NCI-H187 treated with DMSO at 0.1 percent for 48 hours (cell line): ENCODE results near the gene C5AR1.
"Not testable (repeated sequence)": the region's sequence is repeated elsewhere in the genome, so short reads cannot be mapped to it uniquely, and the experiment has no call there.

Experiments
- DNase-seq: peaks from one replicate; lab custom pipeline; 2025; lab: John Stamatoyannopoulos, UW

Gene C5AR1

GRCh38 chr19:47284324-47284899 lies 25.2 kb upstream of the C5AR1 start:
- peak; percentile 42 for DNase-seq

GRCh38 chr19:47296036-47296435 lies 13.6 kb upstream of the C5AR1 start:
- peak; percentile 48 for DNase-seq

DNA sequence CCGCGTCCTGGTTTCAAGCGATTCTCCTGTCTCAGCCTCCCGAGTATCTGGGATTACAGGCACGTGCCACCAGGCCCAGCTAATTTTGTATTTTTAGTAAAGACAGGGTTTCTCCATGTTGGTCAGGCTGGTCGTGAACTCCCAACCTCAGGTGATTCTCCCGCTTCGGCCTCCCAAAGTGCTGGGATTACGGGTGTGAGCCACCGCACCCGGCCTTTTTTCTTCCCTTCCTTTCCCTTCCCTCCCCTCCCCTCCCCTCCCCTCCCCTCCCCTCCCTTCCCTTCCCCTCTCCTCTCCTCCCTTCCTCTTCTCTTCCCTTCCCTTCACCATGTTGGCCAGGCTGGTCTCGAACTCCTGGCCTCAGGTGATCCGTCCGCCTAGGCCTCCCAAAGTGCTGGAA lies 8.8 kb upstream of the C5AR1 start:
- not testable (repeated sequence) for DNase-seq

GRCh38 chr19:47302249-47302648 lies 7.4 kb upstream of the C5AR1 start:
- no peak for DNase-seq

GRCh38 chr19:47303966-47304365 lies 5.7 kb upstream of the C5AR1 start:
- no peak for DNase-seq

- DNase-seq = no peak
These were observed 4.3 kb upstream of the C5AR1 start for GRCh38 chr19:47305309-47305751.

- DNase-seq = no peak
These were observed 3.4 kb upstream of the C5AR1 start for GRCh38 chr19:47306303-47306702.

DNA sequence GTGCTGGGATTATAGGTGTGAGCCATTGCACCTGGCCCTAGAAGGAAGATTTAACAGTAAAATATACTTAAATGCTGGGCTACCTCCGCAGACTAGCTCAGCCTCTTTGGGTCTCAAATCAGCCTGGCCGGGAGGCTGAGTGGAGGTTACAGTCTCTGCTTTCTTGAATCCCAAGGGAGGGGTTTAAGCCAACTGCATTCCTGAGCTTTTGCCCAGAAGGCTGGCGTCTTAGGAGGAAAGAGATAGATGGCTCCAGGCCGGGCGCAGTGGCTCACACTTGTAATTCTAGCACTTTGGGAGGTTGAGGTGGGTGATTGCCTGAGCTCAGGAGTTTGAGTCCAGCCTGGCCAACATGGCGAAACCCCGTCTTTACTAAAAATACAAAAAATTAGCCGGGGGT lies 623 bp upstream of the C5AR1 start:
- no peak for DNase-seq

DNA sequence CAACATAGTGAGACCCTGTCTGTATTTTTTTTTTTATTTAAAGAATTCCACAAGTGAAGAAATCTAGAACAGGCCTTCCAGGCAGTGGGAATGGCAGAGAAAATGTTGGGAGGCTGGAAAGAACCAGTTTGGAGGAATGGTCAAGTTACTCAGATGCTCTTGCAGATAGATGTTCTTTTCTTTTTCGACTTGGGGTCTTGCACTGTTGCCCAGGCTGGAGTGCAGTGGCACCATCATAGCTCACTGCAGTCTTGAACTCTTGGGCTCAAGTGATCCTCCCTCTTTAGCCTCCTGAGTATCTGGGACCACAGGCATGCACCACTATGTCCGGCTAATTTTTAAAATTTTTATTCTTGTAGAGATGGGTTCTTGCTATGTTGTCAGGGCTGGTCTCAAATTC lies 662 bp downstream of the C5AR1 start:
- DNase-seq = no peak

GRCh38 chr19:47310819-47311218 lies 1.2 kb downstream of the C5AR1 start:
- no peak for DNase-seq

- DNase-seq = no peak
These were observed 2.8 kb downstream of the C5AR1 start for GRCh38 chr19:47312366-47313006.

DNA sequence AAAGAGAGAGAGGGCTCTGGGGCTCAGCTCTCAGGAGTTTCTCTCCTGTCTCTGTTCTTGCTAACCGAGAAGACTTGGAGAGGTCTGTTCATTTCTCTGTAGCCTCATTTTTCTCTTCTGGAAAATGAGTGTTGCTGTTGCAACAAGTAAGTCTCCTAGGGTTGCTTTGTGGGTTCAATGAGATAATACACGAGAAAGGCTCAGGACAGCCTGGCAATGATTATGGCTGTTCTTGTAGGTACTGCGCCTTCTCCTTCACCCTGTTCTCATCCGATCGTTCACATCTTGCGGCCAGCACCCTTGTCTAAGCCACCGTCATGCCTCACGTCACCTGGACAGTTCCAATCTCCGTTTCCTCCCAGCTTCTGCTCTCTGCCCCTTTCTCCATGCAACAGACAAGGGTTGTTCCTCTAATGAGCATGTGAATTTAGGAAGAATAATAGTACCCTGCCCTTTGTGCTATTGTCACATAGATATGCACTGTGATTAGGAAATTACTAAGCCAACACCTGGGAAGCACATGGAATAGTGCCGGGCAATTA lies 4.2 kb downstream of the C5AR1 start:
- no peak for DNase-seq

- DNase-seq = no peak
These were observed 5.6 kb downstream of the C5AR1 start for GRCh38 chr19:47315125-47315821.

GRCh38 chr19:47316513-47316912 lies 6.9 kb downstream of the C5AR1 start:
- no peak for DNase-seq

DNA sequence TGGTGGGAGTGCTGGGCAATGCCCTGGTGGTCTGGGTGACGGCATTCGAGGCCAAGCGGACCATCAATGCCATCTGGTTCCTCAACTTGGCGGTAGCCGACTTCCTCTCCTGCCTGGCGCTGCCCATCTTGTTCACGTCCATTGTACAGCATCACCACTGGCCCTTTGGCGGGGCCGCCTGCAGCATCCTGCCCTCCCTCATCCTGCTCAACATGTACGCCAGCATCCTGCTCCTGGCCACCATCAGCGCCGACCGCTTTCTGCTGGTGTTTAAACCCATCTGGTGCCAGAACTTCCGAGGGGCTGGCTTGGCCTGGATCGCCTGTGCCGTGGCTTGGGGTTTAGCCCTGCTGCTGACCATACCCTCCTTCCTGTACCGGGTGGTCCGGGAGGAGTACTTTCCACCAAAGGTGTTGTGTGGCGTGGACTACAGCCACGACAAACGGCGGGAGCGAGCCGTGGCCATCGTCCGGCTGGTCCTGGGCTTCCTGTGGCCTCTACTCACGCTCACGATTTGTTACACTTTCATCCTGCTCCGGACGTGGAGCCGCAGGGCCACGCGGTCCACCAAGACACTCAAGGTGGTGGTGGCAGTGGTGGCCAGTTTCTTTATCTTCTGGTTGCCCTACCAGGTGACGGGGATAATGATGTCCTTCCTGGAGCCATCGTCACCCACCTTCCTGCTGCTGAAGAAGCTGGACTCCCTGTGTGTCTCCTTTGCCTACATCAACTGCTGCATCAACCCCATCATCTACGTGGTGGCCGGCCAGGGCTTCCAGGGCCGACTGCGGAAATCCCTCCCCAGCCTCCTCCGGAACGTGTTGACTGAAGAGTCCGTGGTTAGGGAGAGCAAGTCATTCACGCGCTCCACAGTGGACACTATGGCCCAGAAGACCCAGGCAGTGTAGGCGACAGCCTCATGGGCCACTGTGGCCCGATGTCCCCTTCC lies 10.5 kb downstream of the C5AR1 start:
- no peak for DNase-seq

DNA sequence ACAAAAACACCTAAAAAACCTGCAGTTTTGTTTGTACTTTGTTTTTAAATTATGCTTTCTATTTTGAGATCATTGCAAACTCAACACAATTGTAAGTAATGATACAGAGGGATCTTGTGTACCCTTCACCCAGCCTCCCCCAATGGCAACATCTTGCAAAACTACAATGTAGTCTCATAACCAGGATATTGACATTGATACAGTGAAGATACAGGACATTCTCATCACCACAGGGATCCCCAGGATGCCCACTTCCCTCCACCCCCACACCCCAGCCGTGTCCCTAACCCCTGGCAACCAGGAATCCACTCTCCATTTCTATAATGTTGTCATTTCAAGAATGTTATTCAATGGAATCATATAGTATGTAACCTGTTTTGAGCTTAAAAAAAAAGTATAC lies 12.0 kb downstream of the C5AR1 start:
- DNase-seq = no peak

GRCh38 chr19:47322058-47322457 lies 12.4 kb downstream of the C5AR1 start:
- no peak for DNase-seq

DNA sequence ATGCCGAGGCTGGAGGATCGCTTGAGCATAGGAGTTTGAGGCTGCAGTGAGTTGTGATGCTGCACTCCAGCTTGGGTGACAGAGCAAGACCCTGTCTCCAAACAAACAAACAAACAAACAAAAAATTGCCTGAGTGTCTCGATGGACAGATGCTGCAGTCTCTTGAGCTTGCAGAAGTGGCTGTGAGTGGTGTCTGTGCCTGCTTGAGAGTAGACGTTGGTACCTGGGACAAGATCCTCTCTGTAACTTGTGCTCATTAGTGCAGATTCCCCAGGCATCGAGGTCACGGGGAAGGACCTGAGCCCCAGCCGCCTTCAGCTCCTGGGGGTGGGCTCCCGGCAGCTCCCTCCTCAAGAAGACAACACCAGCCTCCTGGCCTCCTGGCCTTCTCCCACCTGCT lies 13.7 kb downstream of the C5AR1 start:
- DNase-seq = no peak

DNA sequence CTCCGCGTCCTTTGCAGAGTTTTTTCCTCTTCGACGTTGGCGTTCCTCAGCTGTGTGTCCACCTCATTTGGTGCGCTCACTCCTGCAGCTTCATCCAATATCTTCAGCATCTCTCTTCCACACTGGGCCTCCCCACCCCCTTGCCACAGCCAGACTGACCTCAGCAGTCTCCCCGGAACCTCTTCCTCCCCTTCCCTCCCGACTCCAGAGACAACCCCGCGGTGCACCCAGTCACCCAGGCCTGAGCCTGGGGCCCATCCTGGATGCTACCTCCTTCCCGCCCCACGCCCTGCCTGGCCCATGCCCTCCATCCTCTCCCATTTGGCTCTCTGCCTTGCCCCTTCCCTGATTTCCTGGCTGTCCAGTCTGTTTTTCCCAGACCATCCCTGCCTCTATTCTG lies 14.2 kb downstream of the C5AR1 start:
- no peak for DNase-seq

DNA sequence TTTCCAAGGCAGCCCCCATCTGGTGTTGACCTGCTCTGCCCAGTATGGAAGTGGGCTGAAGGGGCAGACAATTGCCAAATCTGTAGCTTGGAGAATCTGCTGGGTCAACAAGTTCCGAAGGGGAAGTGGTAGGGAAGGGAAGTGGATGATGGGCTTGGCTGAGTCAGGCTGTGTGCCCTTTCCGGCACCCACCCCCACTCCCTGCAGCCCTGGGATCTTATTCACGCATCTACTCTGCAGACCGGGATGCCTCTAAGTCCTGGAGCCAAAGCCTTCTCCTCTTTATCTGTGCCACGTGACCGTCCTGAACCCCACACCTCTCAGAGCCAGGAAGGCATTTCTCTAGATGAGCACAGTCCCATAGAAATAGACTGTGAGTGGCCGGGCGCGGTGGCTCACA lies 14.8 kb downstream of the C5AR1 start:
- DNase-seq = no peak

GRCh38 chr19:47330466-47330869 lies 20.8 kb downstream of the C5AR1 start:
- no peak for DNase-seq

- no peak for DNase-seq
These were observed 21.8 kb downstream of the C5AR1 start for GRCh38 chr19:47331490-47331889.
